ENCODE data around the gene HIF3A. TPM values are rescaled to one million over a fixed set of nuclear protein-coding genes. Genes with fewer than 3 reads are reported as not detected.

HIF3A gene
- total and polyA plus RNA-seq, 2 donors (not counting 3 experiments of a cell fraction or from before 2014, with no cell fraction given), result 8.1 to 8.5 TPM

DNA sequence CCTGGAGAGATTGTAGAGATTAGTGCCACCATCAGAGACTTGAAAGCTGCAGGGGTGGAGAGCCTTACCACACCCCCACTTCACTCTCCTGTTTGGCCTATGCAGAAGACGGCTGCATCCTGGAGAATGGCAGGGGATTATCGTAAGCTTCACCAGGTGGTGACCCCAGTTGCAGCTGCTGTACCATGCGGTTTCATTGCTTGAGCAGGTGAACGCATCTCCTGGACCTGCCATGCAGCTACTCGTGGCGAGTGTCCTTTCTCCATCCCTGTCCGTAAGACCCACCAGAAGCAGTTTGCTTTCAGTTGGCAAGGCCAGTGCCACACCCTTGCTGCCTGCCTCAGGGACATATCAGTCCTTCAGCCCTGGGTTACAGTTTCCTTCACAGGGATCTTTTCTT, 71.3 kb downstream of the HIF3A start:
- FAIRE-seq, result no peak
- TF ChIP-seq, protein P1, sequence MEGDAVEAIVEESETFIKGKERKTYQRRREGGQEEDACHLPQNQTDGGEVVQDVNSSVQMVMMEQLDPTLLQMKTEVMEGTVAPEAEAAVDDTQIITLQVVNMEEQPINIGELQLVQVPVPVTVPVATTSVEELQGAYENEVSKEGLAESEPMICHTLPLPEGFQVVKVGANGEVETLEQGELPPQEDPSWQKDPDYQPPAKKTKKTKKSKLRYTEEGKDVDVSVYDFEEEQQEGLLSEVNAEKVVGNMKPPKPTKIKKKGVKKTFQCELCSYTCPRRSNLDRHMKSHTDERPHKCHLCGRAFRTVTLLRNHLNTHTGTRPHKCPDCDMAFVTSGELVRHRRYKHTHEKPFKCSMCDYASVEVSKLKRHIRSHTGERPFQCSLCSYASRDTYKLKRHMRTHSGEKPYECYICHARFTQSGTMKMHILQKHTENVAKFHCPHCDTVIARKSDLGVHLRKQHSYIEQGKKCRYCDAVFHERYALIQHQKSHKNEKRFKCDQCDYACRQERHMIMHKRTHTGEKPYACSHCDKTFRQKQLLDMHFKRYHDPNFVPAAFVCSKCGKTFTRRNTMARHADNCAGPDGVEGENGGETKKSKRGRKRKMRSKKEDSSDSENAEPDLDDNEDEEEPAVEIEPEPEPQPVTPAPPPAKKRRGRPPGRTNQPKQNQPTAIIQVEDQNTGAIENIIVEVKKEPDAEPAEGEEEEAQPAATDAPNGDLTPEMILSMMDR (IDR thresholded peaks at IDR 0.05; ENCODE audit: extremely low read depth in 1 of 2, insufficient read depth in 1 of 2, low read depth in 1 of 2, low read length in 2 of 2), result no peak
- TF ChIP-seq POLR2A (IDR thresholded peaks at IDR 0.05; ENCODE audit: low read depth, low read length), result no peak
- TF ChIP-seq GATA2 (IDR thresholded peaks at IDR 0.05; ENCODE audit: insufficient read depth, insufficient read length, low read depth, low read length), result no peak
- TF ChIP-seq EZH2 (IDR thresholded peaks at IDR 0.05; ENCODE audit: borderline replicate concordance, low read depth, low read length, severe bottlenecking), result no peak
- TF ChIP-seq MYC (IDR thresholded peaks at IDR 0.05; ENCODE audit: low read depth, low read length), result no peak
- TF ChIP-seq, protein P2, sequence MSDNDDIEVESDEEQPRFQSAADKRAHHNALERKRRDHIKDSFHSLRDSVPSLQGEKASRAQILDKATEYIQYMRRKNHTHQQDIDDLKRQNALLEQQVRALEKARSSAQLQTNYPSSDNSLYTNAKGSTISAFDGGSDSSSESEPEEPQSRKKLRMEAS (IDR thresholded peaks at IDR 0.05; ENCODE audit: insufficient read depth, insufficient read length), result no peak
- TF ChIP-seq FOS (IDR thresholded peaks at IDR 0.05; ENCODE audit: borderline replicate concordance, insufficient read depth, low read length), result no peak
- TF ChIP-seq JUN (IDR thresholded peaks at IDR 0.05; ENCODE audit: borderline replicate concordance, insufficient read depth, insufficient read length, low read depth), result no peak
- no peak for TF ChIP-seq POLR2AphosphoS5 (IDR thresholded peaks at IDR 0.05; ENCODE audit: insufficient read depth, low read depth, low read length)

More for the DNA sequence above, 71.3 kb downstream of the HIF3A start:
- Histone ChIP-seq H4K20me1 (replicated peaks; ENCODE audit: control insufficient read depth, extremely low read depth, insufficient read depth, low read length) (no peaks in the 10 kb centered on the region), H3K27ac (ENCODE audit: insufficient read depth, low read depth, low read length) (no peak overlapping the region), H3K9ac (replicated peaks; ENCODE audit: extremely low read depth, insufficient read depth, low read length) (no peak overlapping the region), H3K27me3 (ENCODE audit: control insufficient read depth in 2 of 2, insufficient read depth in 2 of 2, low read length in 2 of 2) (no peaks in the 10 kb centered on the region), H3K4me1 (ENCODE audit: control insufficient read depth, extremely low read depth, insufficient read depth, low read length) (peaks cover 22% of the 10 kb centered on the region), H3K9me1 (replicated peaks; ENCODE audit: control insufficient read depth, extremely low read depth, insufficient read depth, low read length) (no peaks in the 10 kb centered on the region), H3K79me2 (ENCODE audit: control insufficient read depth, insufficient read depth, low read length) (peaks cover 62% of the 10 kb centered on the region), H3K4me3 (replicated peaks in 1 of 3; ENCODE audit: insufficient read depth in 1 of 3, low read depth in 1 of 3, low read length in 3 of 3) (no peak overlapping the region), H3K36me3 (ENCODE audit: control insufficient read depth in 2 of 2, extremely low read depth in 1 of 2, insufficient read depth in 2 of 2, low read length in 2 of 2) (peaks cover 11 to 15% of the 10 kb centered on the region in 2 experiments), H3K9me3 (replicated peaks; ENCODE audit: control insufficient read depth, insufficient read depth, low read length) (no peaks in the 10 kb centered on the region), H3K4me2 (ENCODE audit: insufficient read depth, low read length) (no peak overlapping the region), H2AFZ (ENCODE audit: low read depth, low read length) (no peak overlapping the region)
- no TSS peak for BruUV-seq (replicated peaks)
- intact Hi-C loops (cut with micrococcal nuclease), result no loop called here
- ChIA-PET CTCF (interaction anchor here (1.0 to 1.7 kb wide), 2 partner anchors 11 to 88 kb away, joined by 3 to 4 read pairs; no protein-coding TSS in a partner anchor), POLR2A (no interaction called here)
- dilution Hi-C loops (cut with MboI; ENCODE audit: extremely low pct_ligation_motif_present, low sequenced_read_pairs), result no loop called here
- no peak for DNase-seq (ENCODE audit: low read depth, low spot score)
